Suprapubic skin (tissue), 4 donors: ENCODE measurements around the gene NCL. TPM values are rescaled to one million over a fixed set of nuclear protein-coding genes. Genes with fewer than 3 reads are reported as not detected.

ENCODE experiments used
- DNase-seq, 2 donors: peaks; one replicate each; pipeline ENCODE4 v3.0.0-alpha.2; 2019; ENCODE audit warnings: low spot score in 2 of 2
- H3K27ac ChIP-seq: fragments of 200-600 bp; sonication (generic); one replicate; pipeline ENCODE4 v1.5.1; 2019
- H3K27me3 ChIP-seq: fragments of 200-600 bp; sonication (generic); one replicate; pipeline ENCODE4 v1.5.1; 2019
- H3K36me3 ChIP-seq: fragments of 200-600 bp; sonication (generic); one replicate; pipeline ENCODE4 v1.5.1; 2019
- H3K4me1 ChIP-seq: fragments of 200-600 bp; sonication (generic); one replicate; pipeline ENCODE4 v1.5.1; 2019
- H3K4me3 ChIP-seq: fragments of 200-600 bp; sonication (generic); one replicate; pipeline ENCODE4 v1.5.1; 2019; ENCODE audit warnings: mild to moderate bottlenecking
- H3K9me3 ChIP-seq: fragments of 200-600 bp; sonication (generic); one replicate; pipeline ENCODE4 v1.5.1; 2019
- CTCF ChIP-seq, 2 donors: fragments of 200-600 bp in 1 of 2; fragments of 450-650 bp in 1 of 2; sonication (generic) in 1 of 2; IDR thresholded peaks; one replicate each; pipeline ENCODE4 v1.5.1; 2016 to 2019; ENCODE audit warnings: antibody characterized with exemption in 2 of 2, mild to moderate bottlenecking in 1 of 2, moderate library complexity in 1 of 2
- EP300 ChIP-seq: sonication (generic); formaldehyde crosslinking; IDR thresholded peaks from one replicate; pipeline ENCODE4 v1.6.1; 2017; ENCODE audit warnings: antibody characterized with exemption
- POLR2A ChIP-seq, 2 donors: fragments of 450-650 bp; IDR thresholded peaks; one replicate each; pipeline ENCODE4 v1.6.1; 2017; ENCODE audit warnings: antibody characterized with exemption in 2 of 2, mild to moderate bottlenecking in 2 of 2, moderate library complexity in 2 of 2
- POLR2AphosphoS5 ChIP-seq, 3 donors: sonication (generic); formaldehyde crosslinking; IDR thresholded peaks; one replicate each; pipeline ENCODE4 v1.6.1; 2017; ENCODE audit warnings: antibody characterized with exemption in 3 of 3
- WGBS: methylation state at CpG from one replicate; pipeline ENCODE4 v1.1.5; 2018; 5-methylcytosine and 5-hydroxymethylcytosine counted together
- total RNA-seq, 4 donors: library from RNA; depleted of rRNA; stranded (reverse); fragments of >200 nt; gene quantifications; one replicate each; pipeline ENCODE4 v1.1.0, GENCODE V29; 2016

The NCL gene
- total RNA-seq, 4 donors from 2014 or later, result 142 to 384 (median 205) TPM

GRCh38 chr2:231429901-231430300, 34.4 kb downstream of the NCL start:
- H3K27me3 ChIP-seq, result no peaks in the 10 kb centered on the region
- no peak for DNase-seq
- no peaks in the 10 kb centered on the region for H3K36me3 ChIP-seq
- H3K9me3 ChIP-seq, result no peaks in the 10 kb centered on the region
- H3K4me3 ChIP-seq, result no peak overlapping the region
- H3K27ac ChIP-seq, result no peak overlapping the region
- TF ChIP-seq CTCF (IDR thresholded peaks at IDR 0.05), result no peak
- no peak for TF ChIP-seq EP300
- no peak for TF ChIP-seq POLR2AphosphoS5 (IDR thresholded peaks at IDR 0.05)
- no peak for TF ChIP-seq POLR2A (IDR thresholded peaks at IDR 0.05)
- 84% methylated on average over 3 of the region's 3 CpGs for WGBS
- H3K4me1 ChIP-seq, result no peaks in the 10 kb centered on the region

- TF ChIP-seq EP300 (no peak), POLR2A (IDR thresholded peaks at IDR 0.05) (no peak), POLR2AphosphoS5 (IDR thresholded peaks at IDR 0.05) (no peak), CTCF (IDR thresholded peaks at IDR 0.05) (no peak)
- DNase-seq, result no peak
- H3K36me3 ChIP-seq, result no peaks in the 10 kb centered on the region
- H3K9me3 ChIP-seq, result no peaks in the 10 kb centered on the region
- no peaks in the 10 kb centered on the region for H3K4me1 ChIP-seq
- H3K4me3 ChIP-seq, result no peak overlapping the region
- WGBS, result 81% methylated on average over 6 of the region's 6 CpGs
- H3K27ac ChIP-seq, result no peak overlapping the region
- H3K27me3 ChIP-seq, result no peaks in the 10 kb centered on the region
These were observed 35.1 kb downstream of the NCL start for GRCh38 chr2:231429152-231429551.

GRCh38 chr2:231427116-231427515, 37.2 kb downstream of the NCL start:
- no peak for DNase-seq

GRCh38 chr2:231425811-231426703, 38.2 kb downstream of the NCL start:
- Histone ChIP-seq H3K27me3 (no peaks in the 10 kb centered on the region), H3K4me1 (no peaks in the 10 kb centered on the region), H3K36me3 (no peaks in the 10 kb centered on the region), H3K27ac (no peak overlapping the region), H3K9me3 (no peaks in the 10 kb centered on the region), H3K4me3 (no peak overlapping the region)
- DNase-seq, result no peak
- TF ChIP-seq CTCF (IDR thresholded peaks at IDR 0.05), result no peak
- TF ChIP-seq POLR2AphosphoS5 (IDR thresholded peaks at IDR 0.05), result no peak
- no peak for TF ChIP-seq POLR2A (IDR thresholded peaks at IDR 0.05)
- TF ChIP-seq EP300, result no peak
- WGBS, result 64% methylated on average over 17 of the region's 21 CpGs

More at GRCh38 chr2:231427116-231427515, 37.2 kb downstream of the NCL start:
- TF ChIP-seq POLR2A (IDR thresholded peaks at IDR 0.05), result no peak
- Histone ChIP-seq H3K36me3 (no peaks in the 10 kb centered on the region), H3K4me3 (no peak overlapping the region), H3K4me1 (no peaks in the 10 kb centered on the region), H3K27me3 (no peaks in the 10 kb centered on the region), H3K27ac (no peak overlapping the region), H3K9me3 (no peaks in the 10 kb centered on the region)
- 89% methylated on average over 3 of the region's 3 CpGs for WGBS

- 65% methylated on average over 8 of the region's 8 CpGs for WGBS
- H3K36me3 ChIP-seq, result no peaks in the 10 kb centered on the region
- no peaks in the 10 kb centered on the region for H3K4me1 ChIP-seq
These were observed 38.9 kb downstream of the NCL start for GRCh38 chr2:231425291-231425810.

More at GRCh38 chr2:231425291-231425810, 38.9 kb downstream of the NCL start:
- no peak for TF ChIP-seq POLR2AphosphoS5 (IDR thresholded peaks at IDR 0.05)
- no peak for TF ChIP-seq CTCF (IDR thresholded peaks at IDR 0.05)
- TF ChIP-seq EP300, result no peak
- no peak for TF ChIP-seq POLR2A (IDR thresholded peaks at IDR 0.05)
- Histone ChIP-seq H3K27ac (no peak overlapping the region), H3K4me3 (no peak overlapping the region), H3K9me3 (no peaks in the 10 kb centered on the region), H3K27me3 (no peaks in the 10 kb centered on the region)
- no peak for DNase-seq
